Naive thymus-derived CD4-positive, alpha-beta T cell (primary cell): Measurements from ENCODE around the gene FPR3. TPM values are rescaled to one million over a fixed set of nuclear protein-coding genes. Genes with fewer than 3 reads are reported as not detected.

Experiments used
- ATAC-seq: fragments of 150-1000 bp; cut with Tn5 transposase; 2 replicates; pipeline ENCODE4 v1.10.0; 2021; ENCODE audit warnings: mild to moderate bottlenecking, moderate library complexity
- CTCF ChIA-PET: fragments of 350-600 bp; sonication (Branson Sonifier 250); formaldehyde crosslinking; loops from one replicate; lab custom pipeline; 2021; ENCODE audit warnings: antibody characterized with exemption; lab: Charles Lee
- POLR2A ChIA-PET: fragments of 350-600 bp; sonication (Branson Sonifier 250); formaldehyde crosslinking; loops from one replicate; lab custom pipeline; 2021; ENCODE audit warnings: antibody characterized with exemption, inconsistent platforms; lab: Charles Lee
- DNase-seq, 9 donors: peaks; one replicate each; pipeline versions ENCODE4 v3.0.0 to v3.0.0-alpha.2; 2020 to 2022; ENCODE audit warnings: mixed read lengths in 1 of 9
- H3K27ac ChIP-seq: one replicate; pipeline ENCODE4 v1.7.0; 2013; ENCODE audit warnings: mild to moderate bottlenecking, low read depth, low read length, moderate library complexity
- H3K27me3 ChIP-seq, 2 donors: one replicate each; pipeline ENCODE4 v1.7.0; 2013; ENCODE audit warnings: low read length in 2 of 2, mild to moderate bottlenecking in 2 of 2, moderate library complexity in 2 of 2; ENCODE audit not compliant: control insufficient read depth in 2 of 2, insufficient read depth in 2 of 2
- H3K36me3 ChIP-seq, 3 experiments: 1 replicate in 2 of 3; 2 replicates in 1 of 3; pipeline ENCODE4 v1.7.0; 2013; ENCODE audit warnings: low read length in 3 of 3, mild to moderate bottlenecking in 3 of 3, moderate library complexity in 1 of 3; ENCODE audit not compliant: insufficient read depth in 3 of 3, control insufficient read depth in 2 of 3
- H3K4me1 ChIP-seq, 2 donors: one replicate each; pipeline ENCODE4 v1.7.0; 2013; ENCODE audit warnings: low read length in 2 of 2, mild to moderate bottlenecking in 2 of 2, moderate library complexity in 1 of 2; ENCODE audit not compliant: control insufficient read depth in 2 of 2, insufficient read depth in 2 of 2
- H3K4me3 ChIP-seq: 2 replicates; pipeline ENCODE4 v1.7.0; 2013; ENCODE audit warnings: mild to moderate bottlenecking, low read length
- H3K9me3 ChIP-seq, 3 experiments: 1 replicate in 2 of 3; 2 replicates in 1 of 3; pipeline ENCODE4 v1.7.0; 2013; ENCODE audit warnings: low read length in 3 of 3; ENCODE audit not compliant: control insufficient read depth in 2 of 3
- H3K27ac Mint-ChIP-seq, 9 donors: one replicate each; pipeline ENCODE4 v1.8.0; 2020 to 2022; ENCODE audit warnings: mixed read lengths in 9 of 9, mild to moderate bottlenecking in 8 of 9, moderate library complexity in 5 of 9, inconsistent platforms in 2 of 9
- H3K27me3 Mint-ChIP-seq, 5 donors: one replicate each; pipeline ENCODE4 v1.8.0; 2021 to 2022; ENCODE audit warnings: mixed read lengths in 5 of 5, mild to moderate bottlenecking in 1 of 5
- H3K36me3 Mint-ChIP-seq, 5 donors: one replicate each; pipeline ENCODE4 v1.8.0; 2020 to 2022; ENCODE audit warnings: mixed read lengths in 5 of 5, mild to moderate bottlenecking in 3 of 5, inconsistent platforms in 1 of 5
- H3K4me1 Mint-ChIP-seq, 7 donors: one replicate each; pipeline ENCODE4 v1.8.0; 2020 to 2022; ENCODE audit warnings: mixed read lengths in 7 of 7, mild to moderate bottlenecking in 3 of 7, inconsistent platforms in 1 of 7
- H3K4me3 Mint-ChIP-seq, 10 donors: one replicate each; pipeline ENCODE4 v1.8.0; 2020 to 2022; ENCODE audit warnings: mild to moderate bottlenecking in 10 of 10, mixed read lengths in 10 of 10, moderate library complexity in 6 of 10, inconsistent platforms in 2 of 10
- H3K9me3 Mint-ChIP-seq, 11 donors: one replicate each; pipeline ENCODE4 v1.8.0; 2020 to 2022; ENCODE audit warnings: mixed read lengths in 11 of 11, mild to moderate bottlenecking in 4 of 11, inconsistent platforms in 1 of 11, moderate library complexity in 1 of 11
- intact Hi-C, 2 donors: fragments of 100-400 bp; cut with micrococcal nuclease; formaldehyde crosslinking; loops; one replicate each; pipeline ENCODE4 v1.15.1; 2023
- polyA plus RNA-seq, 2 donors: library from polyadenylated mRNA; unstranded; fragments of 300-500 nt; fragmentation: Illumina TruSeq; gene quantifications; one replicate each; pipeline ENCODE4 v1.2.3, GENCODE V29; 2021
- total RNA-seq, 6 experiments: library from RNA in 5 of 6; stranded (reverse) in 5 of 6; gene quantifications; 1 replicate in 5 of 6; 2 replicates in 1 of 6; pipeline ENCODE4 v1.2.3 and lab custom pipeline; 2021 to 2026

Gene FPR3
- total and polyA plus RNA-seq, 7 experiments from 2014 or later, result 0.13 to 5.1 (median 3.0) TPM; not detected in 3

DNA sequence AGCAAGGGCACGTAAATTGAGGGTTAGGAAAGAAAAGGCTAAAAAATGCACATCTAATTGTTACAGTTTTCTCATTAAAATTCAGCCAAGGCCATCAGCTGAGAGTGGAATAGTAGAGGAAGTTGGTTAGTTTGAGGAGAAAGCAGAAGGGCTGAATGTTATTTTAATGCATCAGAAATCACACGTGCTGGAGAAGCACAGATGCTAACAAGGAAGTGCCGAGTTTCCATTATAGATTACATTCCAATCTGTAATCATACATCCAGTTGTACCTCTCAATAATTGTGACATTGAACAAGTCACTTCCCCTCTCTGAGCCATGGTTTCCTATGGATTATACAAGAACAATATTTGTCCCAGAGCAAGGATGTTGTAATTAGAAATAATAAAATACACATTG is 25.1 kb downstream of the FPR3 start:
- intact Hi-C loops, result no loop called here
- peaks cover 0 to 11% (median 4%) of the 10 kb centered on the region in 3 experiments for H3K9me3 ChIP-seq
- no peaks in the 10 kb centered on the region for H3K36me3 ChIP-seq
- ChIA-PET CTCF (no interaction called here), POLR2A (no interaction called here)
- no peaks in the 10 kb centered on the region for H3K4me1 ChIP-seq
- Mint-ChIP-seq H3K36me3 (peaks cover 0 to 24% (median 9%) of the 10 kb centered on the region in 5 donors), H3K27ac (no peak overlapping the region), H3K9me3 (peaks cover 14 to 91% (median 46%) of the 10 kb centered on the region in 11 donors), H3K4me1 (peaks cover 0 to 1% (median 0%) of the 10 kb centered on the region in 7 donors), H3K27me3 (peaks cover 0 to 30% (median 4%) of the 10 kb centered on the region in 5 donors), H3K4me3 (no peak overlapping the region)
- H3K27me3 ChIP-seq, result no peaks in the 10 kb centered on the region
- ATAC-seq (no peak), DNase-seq (no peak)
- H3K27ac ChIP-seq, result no peak overlapping the region
- H3K4me3 ChIP-seq, result no peak overlapping the region

DNA sequence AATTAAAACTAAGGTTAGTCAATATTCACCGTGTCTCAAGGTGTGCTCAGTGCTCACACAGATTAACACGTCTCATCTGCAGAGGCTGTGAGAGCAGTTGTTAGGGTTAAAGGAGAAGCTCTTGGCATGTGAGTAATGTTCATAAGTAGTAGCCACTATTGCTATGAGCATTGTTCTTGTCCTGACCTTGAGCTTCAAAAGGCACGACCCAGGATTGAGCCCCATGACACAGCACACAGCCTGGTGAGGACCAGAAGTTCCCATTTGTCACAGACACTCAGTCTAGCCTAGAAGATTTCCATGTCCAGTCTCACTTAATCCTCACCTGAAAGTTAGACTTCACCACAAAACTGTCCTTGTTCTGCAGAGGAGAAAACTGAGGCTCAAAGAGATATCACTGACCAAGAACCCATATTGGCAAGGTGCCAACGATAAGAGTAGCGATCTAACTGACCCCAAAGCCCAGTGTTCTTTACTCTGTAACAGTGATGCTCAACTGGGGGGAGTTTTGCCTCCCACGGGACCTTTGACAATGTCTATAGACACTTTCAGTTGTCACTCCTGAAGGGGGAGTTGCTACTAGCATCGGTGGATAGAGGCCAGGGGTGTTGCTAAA is 26.0 kb downstream of the FPR3 start:
- H3K36me3 Mint-ChIP-seq, result peaks cover 0 to 30% (median 9%) of the 10 kb centered on the region in 5 donors
- Histone ChIP-seq H3K27me3 (no peaks in the 10 kb centered on the region), H3K27ac (no peak overlapping the region), H3K4me1 (no peaks in the 10 kb centered on the region), H3K9me3 (peaks cover 0 to 11% (median 4%) of the 10 kb centered on the region in 3 experiments), H3K36me3 (no peaks in the 10 kb centered on the region), H3K4me3 (no peak overlapping the region)
- ChIA-PET POLR2A (no interaction called here), CTCF (no interaction called here)
- no peak overlapping the region for H3K4me3 Mint-ChIP-seq
- ATAC-seq (peak; percentile 42), DNase-seq (no peak)
- peaks cover 15 to 94% (median 49%) of the 10 kb centered on the region in 11 donors for H3K9me3 Mint-ChIP-seq
- intact Hi-C loops, result no loop called here
- H3K27me3 Mint-ChIP-seq, result peaks cover 0 to 30% (median 4%) of the 10 kb centered on the region in 5 donors
- peaks cover 0 to 1% (median 0%) of the 10 kb centered on the region in 7 donors for H3K4me1 Mint-ChIP-seq
- no peak overlapping the region for H3K27ac Mint-ChIP-seq

DNA sequence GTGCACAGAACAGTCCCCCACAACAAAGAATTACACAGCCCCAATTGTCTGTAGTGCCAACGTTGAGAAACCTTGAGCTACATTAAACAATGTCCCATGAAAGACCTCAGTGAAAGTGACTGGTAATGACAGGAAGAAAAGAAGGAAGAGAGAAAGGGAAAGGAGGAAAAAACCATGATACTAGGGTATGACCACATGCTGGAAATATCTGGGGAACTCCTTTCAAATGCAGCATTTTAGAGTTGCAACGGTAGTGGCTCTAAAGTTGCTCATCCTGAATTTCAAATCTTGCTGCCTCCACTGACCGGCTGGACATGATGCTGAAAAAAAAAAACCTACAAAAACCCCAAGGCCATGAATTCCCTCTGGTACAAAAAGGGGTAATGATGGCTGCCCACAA is 26.5 kb downstream of the FPR3 start:
- ChIA-PET POLR2A (no interaction called here), CTCF (no interaction called here)
- Mint-ChIP-seq H3K27ac (no peak overlapping the region), H3K36me3 (peaks cover 0 to 30% (median 9%) of the 10 kb centered on the region in 5 donors), H3K4me1 (peaks cover 0 to 1% (median 0%) of the 10 kb centered on the region in 7 donors), H3K4me3 (no peak overlapping the region), H3K27me3 (peaks cover 0 to 30% (median 4%) of the 10 kb centered on the region in 5 donors), H3K9me3 (peaks cover 19 to 94% (median 52%) of the 10 kb centered on the region in 11 donors)
- ATAC-seq, result no peak
- H3K4me3 ChIP-seq, result no peak overlapping the region
- H3K36me3 ChIP-seq, result no peaks in the 10 kb centered on the region
- no peak overlapping the region for H3K27ac ChIP-seq
- H3K9me3 ChIP-seq, result peaks cover under 1 to 13% (median 2%) of the 10 kb centered on the region in 3 experiments
- no peak for DNase-seq
- no peaks in the 10 kb centered on the region for H3K4me1 ChIP-seq
- H3K27me3 ChIP-seq, result no peaks in the 10 kb centered on the region
- intact Hi-C loops, result no loop called here

DNA sequence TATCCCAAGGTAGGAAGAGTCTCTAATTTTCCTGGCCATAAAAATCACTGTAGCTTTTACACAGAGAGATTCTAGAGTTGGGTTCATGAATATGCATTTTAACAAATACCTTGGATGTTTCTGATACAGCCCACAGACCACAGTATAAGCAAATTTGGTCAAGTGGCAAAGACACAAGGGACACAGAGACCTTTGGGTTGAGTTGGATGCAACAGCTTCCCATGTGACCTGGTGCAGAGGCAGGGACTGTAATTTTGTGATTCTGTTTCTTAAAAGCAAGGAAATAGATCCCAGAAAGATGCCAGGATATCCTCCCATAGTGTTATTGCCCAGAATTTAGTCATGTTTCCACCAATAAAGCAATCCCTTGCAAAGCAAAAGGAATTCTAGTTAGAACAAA is 27.0 kb downstream of the FPR3 start:
- CTCF ChIA-PET, result no interaction called here
- POLR2A ChIA-PET, result no interaction called here
- H3K4me3 Mint-ChIP-seq, result no peak overlapping the region
- H3K4me1 Mint-ChIP-seq, result peaks cover 0 to 1% (median 0%) of the 10 kb centered on the region in 7 donors
- ATAC-seq, result no peak
- DNase-seq, result no peak
- Histone ChIP-seq H3K36me3 (no peaks in the 10 kb centered on the region), H3K4me3 (no peak overlapping the region), H3K27me3 (no peaks in the 10 kb centered on the region), H3K9me3 (peaks cover 0 to 18% (median 3%) of the 10 kb centered on the region in 3 experiments), H3K4me1 (no peaks in the 10 kb centered on the region), H3K27ac (no peak overlapping the region)
- H3K27me3 Mint-ChIP-seq, result peaks cover 0 to 30% (median 4%) of the 10 kb centered on the region in 5 donors
- peaks cover 19 to 94% (median 52%) of the 10 kb centered on the region in 11 donors for H3K9me3 Mint-ChIP-seq
- intact Hi-C loops, result no loop called here
- no peak overlapping the region for H3K27ac Mint-ChIP-seq
- peaks cover 0 to 30% (median 9%) of the 10 kb centered on the region in 5 donors for H3K36me3 Mint-ChIP-seq

DNA sequence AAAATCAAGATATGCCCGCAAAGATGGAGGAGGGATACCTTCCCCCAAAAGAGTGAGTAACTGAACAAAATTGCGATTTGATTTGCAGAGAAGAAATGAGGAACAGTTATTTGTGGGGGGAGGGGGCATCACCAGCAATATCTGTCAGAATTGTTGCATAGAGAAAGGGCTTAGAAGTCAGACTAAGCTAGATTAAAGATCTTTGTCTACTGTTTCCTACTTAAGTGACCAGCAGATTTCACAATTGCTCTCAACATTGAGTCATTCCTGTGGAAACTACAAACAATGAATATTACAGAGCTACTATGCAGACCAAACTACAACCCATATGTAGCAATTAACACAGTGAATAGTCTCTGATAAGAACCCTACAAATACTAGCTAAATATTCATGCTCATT is 27.4 kb downstream of the FPR3 start:
- no peak overlapping the region for H3K4me3 ChIP-seq
- ChIA-PET CTCF (interaction anchor here (0.7 kb wide), 1 partner anchor 12 kb away, joined by 3 read pairs; no protein-coding TSS in a partner anchor), POLR2A (no interaction called here)
- H3K36me3 ChIP-seq, result no peaks in the 10 kb centered on the region
- intact Hi-C loops, result no loop called here
- Mint-ChIP-seq H3K4me3 (no peak overlapping the region), H3K36me3 (peaks cover 0 to 30% (median 9%) of the 10 kb centered on the region in 5 donors), H3K9me3 (peaks cover 17 to 94% (median 56%) of the 10 kb centered on the region in 11 donors), H3K27ac (no peak overlapping the region), H3K4me1 (peaks cover 0 to 1% (median 0%) of the 10 kb centered on the region in 7 donors), H3K27me3 (peaks cover 0 to 30% (median 4%) of the 10 kb centered on the region in 5 donors)
- no peaks in the 10 kb centered on the region for H3K27me3 ChIP-seq
- H3K9me3 ChIP-seq, result peaks cover 0 to 22% (median 3%) of the 10 kb centered on the region in 3 experiments
- ATAC-seq, result peak; percentile 65
- H3K4me1 ChIP-seq, result no peaks in the 10 kb centered on the region
- no peak overlapping the region for H3K27ac ChIP-seq
- no peak for DNase-seq

DNA sequence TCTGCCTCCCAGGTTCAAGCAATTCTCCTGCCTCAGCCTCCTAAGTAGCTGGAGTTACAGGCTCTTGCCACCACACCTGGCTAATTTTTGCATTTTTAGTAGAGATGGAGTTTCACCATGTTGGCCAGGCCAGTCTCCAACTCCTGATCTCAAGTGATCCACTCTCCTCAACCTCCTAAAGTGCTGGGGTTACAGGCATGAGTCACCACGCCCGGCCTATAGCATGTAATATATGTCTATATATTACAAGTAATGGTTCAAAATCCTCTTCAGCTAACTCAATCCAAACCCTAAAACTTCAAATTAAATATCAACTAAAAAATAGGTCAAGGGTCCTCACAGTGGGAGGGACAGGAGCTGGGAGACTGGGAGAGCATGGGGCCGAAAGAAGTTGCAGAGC is 28.0 kb downstream of the FPR3 start:
- H3K4me1 ChIP-seq, result no peaks in the 10 kb centered on the region

More for the DNA sequence above, 28.0 kb downstream of the FPR3 start:
- CTCF ChIA-PET, result interaction anchor here (0.7 kb wide), 1 partner anchor 12 kb away, joined by 3 read pairs; no protein-coding TSS in a partner anchor
- Histone ChIP-seq H3K27ac (no peak overlapping the region), H3K27me3 (no peaks in the 10 kb centered on the region), H3K4me3 (no peak overlapping the region), H3K9me3 (peaks cover 0 to 22% (median 3%) of the 10 kb centered on the region in 3 experiments), H3K36me3 (no peaks in the 10 kb centered on the region)
- no peak overlapping the region for H3K27ac Mint-ChIP-seq
- peaks cover 0 to 30% (median 4%) of the 10 kb centered on the region in 5 donors for H3K27me3 Mint-ChIP-seq
- DNase-seq (no peak), ATAC-seq (no peak)
- intact Hi-C loops, result no loop called here
- peaks cover 0 to 1% (median 0%) of the 10 kb centered on the region in 7 donors for H3K4me1 Mint-ChIP-seq
- H3K9me3 Mint-ChIP-seq, result peaks cover 17 to 97% (median 60%) of the 10 kb centered on the region in 11 donors
- H3K36me3 Mint-ChIP-seq, result peaks cover 0 to 30% (median 9%) of the 10 kb centered on the region in 5 donors
- no peak overlapping the region for H3K4me3 Mint-ChIP-seq
- POLR2A ChIA-PET, result no interaction called here
